NCI-H510A treated with DMSO at 0.1 percent for 48 hours (cell line): ENCODE data around the gene DNAJB2.
"Not testable (repeated sequence)": the region's sequence is repeated elsewhere in the genome, so short reads cannot be mapped to it uniquely, and the experiment has no call there.

Experiments
- DNase-seq: peaks from one replicate; lab custom pipeline; 2025; lab: John Stamatoyannopoulos, UW

The DNAJB2 gene

GRCh38 chr2:219285373-219285735, 6.2 kb downstream of the DNAJB2 start:
- no peak for DNase-seq

- no peak for DNase-seq
Observed at GRCh38 chr2:219285894-219286425, 6.8 kb downstream of the DNAJB2 start.

GRCh38 chr2:219286436-219287115, 7.4 kb downstream of the DNAJB2 start:
- no peak for DNase-seq

GRCh38 chr2:219287116-219287440, 7.9 kb downstream of the DNAJB2 start:
- DNase-seq, result not testable (repeated sequence)

GRCh38 chr2:219287580-219288265, 8.6 kb downstream of the DNAJB2 start:
- no peak for DNase-seq

GRCh38 chr2:219289195-219289536, 10.0 kb downstream of the DNAJB2 start:
- no peak for DNase-seq

GRCh38 chr2:219289537-219290361, 10.6 kb downstream of the DNAJB2 start:
- DNase-seq, result no peak

GRCh38 chr2:219290381-219291171, 11.4 kb downstream of the DNAJB2 start:
- DNase-seq, result no peak

- DNase-seq, result no peak
Observed at GRCh38 chr2:219291394-219291793, 12.2 kb downstream of the DNAJB2 start.

- no peak for DNase-seq
Observed at GRCh38 chr2:219291910-219292490, 12.8 kb downstream of the DNAJB2 start.

- no peak for DNase-seq
Observed at GRCh38 chr2:219292616-219293015, 13.4 kb downstream of the DNAJB2 start.

GRCh38 chr2:219293736-219294231, 14.6 kb downstream of the DNAJB2 start:
- DNase-seq, result no peak

- DNase-seq, result no peak
Observed at GRCh38 chr2:219294356-219295351, 15.5 kb downstream of the DNAJB2 start.

- no peak for DNase-seq
Observed at GRCh38 chr2:219296142-219296541, 17.0 kb downstream of the DNAJB2 start.

- no peak for DNase-seq
Observed at GRCh38 chr2:219296631-219297391, 17.6 kb downstream of the DNAJB2 start.

GRCh38 chr2:219297766-219298456, 18.7 kb downstream of the DNAJB2 start:
- DNase-seq, result no peak

GRCh38 chr2:219298759-219299371, 19.7 kb downstream of the DNAJB2 start:
- peak; percentile 76 for DNase-seq

GRCh38 chr2:219299372-219299760, 20.2 kb downstream of the DNAJB2 start:
- no peak for DNase-seq
